ENCODE data around the gene PLPPR2.
"Not testable (repeated sequence)": the region's sequence is repeated elsewhere in the genome, so short reads cannot be mapped to it uniquely, and the experiment has no call there.

PLPPR2 gene

GRCh38 chr19:11355160-11356073 lies at the start of gene PLPPR2:
PLPPR2 (plus strand) TSS chr19:11355432; CDS start chr19:11357674, 2,242 bp downstream.
- peak; percentile 91 for DNase-seq

DNA sequence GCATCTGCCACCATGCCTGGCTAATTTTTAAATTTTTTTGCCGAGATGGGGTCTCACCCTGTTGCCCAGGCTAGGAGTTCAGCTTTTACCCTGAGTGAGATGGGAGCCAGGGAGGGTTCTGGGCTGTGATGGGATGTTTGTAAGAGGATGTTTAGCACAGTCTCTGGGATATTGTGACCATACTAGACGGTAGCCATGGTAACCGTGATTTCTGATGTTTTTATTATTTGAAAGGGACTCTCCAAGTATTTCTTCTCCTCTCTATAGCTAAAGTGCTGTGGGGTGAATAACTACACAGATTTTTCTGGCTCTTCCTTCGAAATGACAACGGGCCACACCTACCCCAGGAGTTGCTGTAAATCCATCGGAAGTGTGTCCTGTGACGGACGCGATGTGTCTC lies 48.9 kb upstream of the PLPPR2 start:
- no peak for DNase-seq

DNA sequence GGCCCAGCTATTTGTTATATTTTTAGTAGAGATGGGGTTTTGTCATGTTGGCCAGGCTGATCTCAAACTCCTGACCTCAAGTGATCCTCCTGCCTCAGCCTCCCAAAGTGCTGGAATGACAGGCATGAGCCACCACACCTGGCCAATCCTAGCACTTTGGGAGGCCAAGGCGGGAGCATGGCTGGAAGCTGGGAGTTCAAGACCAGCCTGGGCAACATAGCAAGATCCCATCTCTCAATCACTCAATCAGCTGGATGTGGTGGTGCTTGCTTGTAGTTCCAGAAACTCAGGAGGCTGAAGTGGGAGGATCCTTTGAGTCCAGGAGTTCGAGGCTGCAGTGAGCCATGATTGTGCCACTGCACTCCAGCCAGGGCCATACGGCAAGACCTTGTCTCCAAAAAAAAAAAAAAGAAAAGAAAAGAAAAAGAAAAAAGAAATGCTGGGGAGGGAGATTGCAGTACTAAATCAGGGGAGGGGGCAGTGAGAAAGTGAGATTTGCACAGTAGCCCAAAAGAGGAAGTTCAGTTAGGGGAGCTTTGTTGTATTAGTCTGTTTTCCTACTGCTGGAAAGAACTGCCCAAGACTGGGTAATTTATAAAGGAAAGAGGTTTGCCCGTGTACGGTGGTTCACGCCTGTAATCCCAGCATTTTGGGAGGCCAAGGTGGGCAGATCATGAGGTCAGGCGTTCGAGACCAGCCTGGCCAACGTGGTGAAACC lies 34.8 kb upstream of the PLPPR2 start:
- not testable (repeated sequence) for DNase-seq

DNA sequence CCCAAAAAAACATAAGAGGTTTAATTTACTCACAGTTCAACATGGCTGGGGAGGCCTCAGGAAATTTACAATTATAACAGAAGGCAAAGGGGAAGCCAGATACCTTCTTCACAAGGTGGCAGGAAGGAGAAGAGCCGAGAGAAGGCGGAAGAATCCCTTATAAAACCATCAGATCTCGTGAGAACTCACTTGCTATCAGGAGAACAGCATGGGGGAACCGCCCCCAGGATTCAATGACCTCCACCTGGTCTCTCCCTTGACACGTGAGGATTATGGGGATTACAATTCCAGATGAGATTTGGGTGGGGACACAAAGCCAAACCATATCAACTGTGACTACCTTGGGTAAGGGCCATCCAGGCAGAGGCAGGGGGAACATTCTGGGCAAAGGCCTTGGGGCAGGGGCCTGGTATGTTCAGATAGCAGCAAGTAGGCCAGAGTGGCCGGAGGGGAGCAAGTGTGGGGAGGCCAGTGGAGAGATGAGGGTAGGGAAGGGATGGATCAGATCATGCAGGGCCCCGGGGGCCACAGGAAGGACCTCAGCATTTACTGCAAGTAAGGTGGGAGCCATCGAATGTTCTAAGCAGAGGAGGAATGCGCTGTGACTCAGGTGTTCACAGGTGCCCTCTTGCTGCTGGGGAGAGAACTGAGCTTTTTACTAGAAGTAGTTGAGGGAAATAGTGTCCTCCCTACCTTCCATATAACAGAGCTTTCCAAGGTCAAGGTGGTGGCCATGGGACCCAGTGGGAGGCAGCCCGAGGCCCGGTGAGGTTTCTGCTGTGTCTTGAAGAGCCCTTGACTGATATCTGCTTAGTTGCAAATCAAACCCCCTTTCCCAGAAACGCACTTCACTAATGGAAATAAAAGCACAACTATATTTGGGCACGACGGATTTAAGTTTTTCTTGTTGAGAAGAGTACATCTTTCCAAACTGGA lies 33.8 kb upstream of the PLPPR2 start:
- no peak for DNase-seq

DNA sequence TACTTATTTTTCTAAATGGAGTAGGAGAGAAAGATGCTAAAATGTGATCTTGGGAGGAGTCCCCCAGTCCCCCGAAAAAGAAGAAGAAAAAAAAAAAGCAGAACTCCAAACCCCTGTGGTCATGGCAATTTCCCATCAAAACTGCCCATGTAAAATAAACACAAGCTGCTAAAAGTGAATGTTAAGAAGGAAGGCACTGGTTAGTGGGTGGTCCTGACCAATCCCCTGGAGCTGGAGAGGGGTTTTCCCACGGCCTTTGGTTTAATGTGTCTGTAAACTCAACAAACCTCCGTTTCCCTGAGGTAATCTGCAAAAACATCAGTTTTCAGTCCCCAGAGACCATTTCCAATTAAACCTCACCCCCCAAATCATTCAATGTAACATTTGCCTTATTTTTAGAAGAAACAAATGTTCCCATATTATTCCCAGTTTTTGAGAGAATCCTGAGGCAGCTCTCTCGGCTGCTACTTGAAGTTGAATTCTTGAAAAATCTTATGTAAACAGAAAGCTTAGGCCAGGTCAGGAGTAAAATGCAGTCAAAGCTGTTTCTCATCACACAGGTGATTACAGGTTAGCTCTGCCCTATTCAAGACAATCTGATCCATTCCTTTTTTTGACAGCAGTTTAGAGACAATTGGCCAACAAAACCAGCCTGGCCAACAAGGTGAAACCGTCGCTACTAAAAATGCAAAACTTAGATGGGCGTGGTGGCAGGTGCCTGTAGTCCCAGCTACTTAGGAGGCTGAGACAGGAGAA lies 32.8 kb upstream of the PLPPR2 start:
- no peak for DNase-seq

DNA sequence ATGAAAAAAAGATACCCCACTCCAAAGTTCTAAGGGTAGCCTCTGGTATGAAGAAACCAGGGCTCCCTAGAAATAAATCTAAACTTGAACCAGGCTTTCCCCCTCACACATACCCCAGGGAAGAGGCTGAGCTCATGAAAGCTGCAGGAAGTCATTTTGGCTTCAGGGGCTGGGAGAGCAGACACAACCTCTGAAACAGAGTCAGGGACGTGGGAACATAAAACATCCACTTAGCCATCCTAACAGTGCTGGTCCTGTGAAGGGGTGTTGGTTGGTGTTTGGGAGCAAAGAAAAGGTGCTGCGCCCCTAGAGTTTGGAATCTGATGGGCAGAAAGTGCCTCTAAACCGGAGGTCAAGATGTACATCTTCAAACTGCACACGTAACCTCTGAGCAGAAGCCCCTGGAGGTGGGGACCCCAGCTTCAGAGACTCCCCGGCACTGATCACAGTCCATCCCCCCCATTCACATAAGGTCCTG lies 31.6 kb upstream of the PLPPR2 start:
- no peak for DNase-seq

- DNase-seq: peak; percentile 93
Observed at GRCh38 chr19:11324079-11324661, 31.1 kb upstream of the PLPPR2 start.

DNA sequence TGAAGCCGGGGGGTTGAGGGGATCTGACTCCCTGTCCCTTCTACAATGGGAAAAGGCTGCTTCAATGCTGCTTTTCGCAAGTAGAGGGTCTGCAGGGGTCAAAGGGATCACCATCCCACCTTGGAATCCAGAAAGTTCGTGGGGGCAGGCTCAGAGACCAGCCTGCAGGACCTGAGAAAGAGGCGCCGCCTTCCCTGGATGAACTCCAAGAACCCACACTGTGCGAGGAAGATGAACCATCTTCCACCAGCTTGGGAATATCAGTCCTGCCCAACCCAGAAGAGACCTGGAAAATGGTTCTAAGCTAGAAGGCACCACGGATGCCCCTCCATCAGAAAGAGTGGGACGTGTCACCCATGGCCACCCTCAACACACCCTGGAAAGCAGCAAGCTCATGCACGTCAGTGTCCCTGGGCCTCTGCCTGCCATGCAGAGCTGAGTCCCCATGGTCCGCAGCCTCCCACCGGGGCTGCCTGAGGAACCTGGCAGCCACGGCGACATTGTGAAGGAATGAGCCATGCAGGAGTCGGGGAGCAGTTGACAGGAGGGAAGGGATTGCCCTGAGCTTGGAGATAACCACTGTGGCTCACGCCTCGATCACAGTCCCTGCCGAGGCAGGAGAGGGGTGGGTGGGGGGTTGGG lies 30.4 kb upstream of the PLPPR2 start:
- DNase-seq: no peak

GRCh38 chr19:11325544-11325943 lies 29.7 kb upstream of the PLPPR2 start:
- no peak for DNase-seq

DNA sequence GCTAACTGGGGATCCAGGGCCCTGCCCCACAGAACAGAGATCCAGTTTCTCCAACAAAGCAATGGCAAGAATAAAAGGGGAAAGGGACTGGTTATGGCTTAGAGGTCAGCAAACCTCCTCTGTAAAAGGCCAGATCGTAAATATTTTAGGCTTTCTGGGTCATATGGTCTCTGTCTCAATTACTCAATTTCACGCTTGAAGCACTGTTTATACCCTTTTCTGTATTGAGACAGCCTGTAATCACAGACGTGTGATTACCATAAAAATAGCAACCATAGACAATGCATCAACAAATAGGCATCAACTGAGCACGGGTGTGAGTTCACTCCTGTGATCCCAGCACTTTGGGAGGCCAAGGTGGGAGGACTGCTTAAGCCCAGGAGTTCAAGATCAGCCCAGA lies 25.1 kb upstream of the PLPPR2 start:
- no peak for DNase-seq

- no peak for DNase-seq
Observed at GRCh38 chr19:11331502-11331901, 23.7 kb upstream of the PLPPR2 start.

DNA sequence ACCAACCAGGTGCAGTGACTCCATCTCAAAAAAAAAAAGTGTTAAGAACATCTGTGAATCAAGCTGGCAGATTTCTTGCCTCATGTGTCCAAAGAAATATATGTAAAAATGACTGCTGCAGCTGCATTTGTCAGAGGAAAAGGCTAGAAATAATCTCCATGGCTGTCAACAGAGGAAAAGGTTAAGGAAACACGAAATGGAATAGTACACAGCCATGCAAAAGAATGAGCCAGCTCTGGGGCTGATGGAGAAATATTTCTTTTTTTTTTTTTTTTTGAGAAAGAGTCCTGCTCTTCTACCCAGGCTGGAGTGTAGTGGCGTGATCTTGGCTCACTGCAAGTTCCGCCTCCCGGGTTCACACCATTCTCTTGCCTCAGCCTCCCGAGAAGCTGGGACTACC lies 22.4 kb upstream of the PLPPR2 start:
- DNase-seq: no peak

- not testable (repeated sequence) for DNase-seq
Observed at GRCh38 chr19:11333838-11334237, 21.4 kb upstream of the PLPPR2 start.

DNA sequence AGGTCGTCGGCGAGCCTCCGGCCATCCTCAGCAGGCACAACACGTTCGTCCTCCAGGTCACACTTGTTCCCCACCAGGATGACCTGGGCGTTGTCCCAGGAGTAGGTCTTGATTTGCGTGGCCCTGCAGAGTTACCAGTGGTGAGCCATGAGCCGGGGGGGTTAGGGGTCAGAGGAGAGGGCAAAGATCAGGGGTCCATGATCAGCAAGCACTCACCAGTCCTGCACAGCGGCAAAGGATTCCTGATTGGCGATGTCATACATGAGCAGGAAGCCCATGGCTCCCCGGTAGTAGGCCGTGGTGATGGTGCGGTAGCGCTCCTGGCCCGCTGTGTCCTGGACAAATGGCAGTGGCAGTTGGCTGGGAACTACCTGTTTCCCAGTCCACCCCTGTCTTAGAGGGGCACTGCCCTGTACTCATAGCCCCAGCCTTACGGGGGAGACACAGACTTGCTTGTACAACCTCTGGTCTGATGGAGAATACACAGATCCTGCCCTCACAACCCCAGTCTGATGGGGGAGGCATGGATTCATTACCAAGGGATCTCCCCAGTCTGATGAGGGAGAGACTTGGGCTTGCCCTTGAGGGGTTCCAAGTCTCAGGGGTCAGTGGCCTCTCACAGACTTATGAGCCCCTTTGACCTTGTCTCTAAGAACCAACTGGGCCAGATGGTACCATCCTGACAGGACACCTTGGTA lies 19.6 kb upstream of the PLPPR2 start:
- DNase-seq: no peak

- no peak for DNase-seq
Observed at GRCh38 chr19:11337080-11337479, 18.2 kb upstream of the PLPPR2 start.

GRCh38 chr19:11338121-11338520 lies 17.1 kb upstream of the PLPPR2 start:
- DNase-seq: no peak

DNA sequence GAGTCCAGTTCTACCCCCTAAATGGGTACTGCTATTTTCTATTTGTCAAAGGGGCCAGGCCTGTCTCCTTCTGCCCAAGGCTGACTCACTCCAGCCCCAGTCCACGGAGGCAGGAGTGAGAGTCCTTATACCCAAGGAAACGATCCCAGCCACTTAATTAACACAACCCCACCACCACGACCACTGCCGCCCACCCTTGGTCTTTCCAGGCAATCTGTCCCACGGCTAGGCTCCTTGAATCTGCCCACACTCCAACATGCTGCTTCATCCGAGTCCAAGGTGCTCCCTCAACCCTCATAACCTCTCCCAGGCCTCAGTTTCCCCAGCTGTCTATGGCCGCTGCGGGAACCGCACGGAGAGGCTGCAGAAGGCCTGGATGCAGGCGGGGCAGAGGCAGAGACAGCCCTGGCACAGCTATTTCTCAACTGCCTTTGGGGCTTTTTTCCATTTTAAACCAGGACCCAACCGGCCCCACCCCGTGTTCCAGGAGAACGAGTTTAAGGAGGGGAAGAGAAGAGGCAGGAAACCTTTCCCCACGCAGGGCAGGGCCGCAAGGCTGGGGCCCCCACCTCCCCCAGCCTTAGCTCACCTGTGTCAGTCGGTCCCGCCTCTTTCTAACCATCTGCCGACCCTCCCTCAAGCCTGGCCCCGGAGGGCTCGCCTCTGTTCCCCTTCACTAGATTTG lies 16.5 kb upstream of the PLPPR2 start:
- DNase-seq: no peak

DNA sequence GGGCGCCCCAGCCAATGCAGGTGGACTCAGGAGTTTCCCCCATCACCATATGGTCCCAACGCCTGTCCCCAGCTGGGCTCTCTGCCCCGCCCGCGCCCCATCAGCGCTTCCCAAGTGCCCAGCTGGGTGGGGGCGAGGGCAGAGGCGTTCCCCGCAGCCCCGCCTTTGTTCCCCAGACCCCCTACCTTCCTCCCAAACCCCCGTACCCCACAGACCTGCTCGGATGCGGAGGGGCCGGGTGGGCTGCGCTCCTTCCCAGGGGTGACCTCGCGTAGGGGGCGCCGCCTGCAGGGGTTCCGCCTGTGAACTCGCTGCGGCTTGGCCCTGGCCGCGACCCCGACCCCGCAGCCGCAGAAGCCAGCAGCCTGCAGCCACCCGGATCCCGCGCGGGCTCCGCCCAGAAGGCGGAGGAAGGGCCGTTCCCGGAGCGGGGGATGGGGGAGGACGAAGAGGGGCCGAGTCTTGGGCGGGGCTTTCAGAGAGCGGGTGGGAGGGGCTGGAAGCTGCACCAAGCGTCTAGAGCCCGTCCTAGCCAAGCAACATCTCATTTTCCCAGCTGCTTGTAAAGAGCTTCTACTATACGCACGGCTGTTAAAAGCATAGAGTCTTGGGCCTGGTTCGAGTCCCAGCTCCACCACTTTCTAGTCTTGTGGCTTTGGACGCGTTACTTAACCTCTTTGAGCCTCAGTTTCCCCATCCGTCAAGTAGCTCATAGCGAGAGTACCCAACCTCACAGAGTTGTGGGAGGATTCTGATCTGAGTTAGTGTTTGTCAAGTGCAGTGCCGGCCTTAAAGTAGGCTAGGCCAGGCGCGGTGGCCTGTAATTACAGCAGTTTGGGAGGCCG lies 15.8 kb upstream of the PLPPR2 start, which contains the start of gene RAB3D:
Gene RAB3D (minus strand): TSS at position 404 of the 845 bp plus-strand sequence. CDS start 2,258 bp downstream, outside the sequence.
- DNase-seq: peak; percentile 82

- not testable (repeated sequence) for DNase-seq
Observed at GRCh38 chr19:11340099-11340467, 15.1 kb upstream of the PLPPR2 start.

Data from fibroblast of upper back skin (primary cell).